GM10248 (cell line): Measurements from ENCODE around the gene EREG.

Experiments
- CTCF ChIA-PET: fragments of 300-600 bp; sonication (Branson Sonifier 250); formaldehyde crosslinking; extraction: SDS; loops from one replicate; lab custom pipeline; 2021; ENCODE audit warnings: antibody characterized with exemption; lab: Yijun Ruan, JAX
- POLR2A ChIA-PET: fragments of 350-650 bp; sonication (Branson Sonifier 250); formaldehyde crosslinking; extraction: SDS; loops from one replicate; lab custom pipeline; 2020; ENCODE audit warnings: antibody characterized with exemption; lab: Yijun Ruan, JAX
- DNase-seq: peaks from one replicate; pipeline ENCODE4 v3.0.0; 2012; ENCODE audit errors: extremely low spot score
- TF ChIP-seq, protein P1 (sequence below): IDR thresholded peaks from 2 replicates; pipeline ENCODE4 v1.5.1; 2012; ENCODE audit warnings: mild to moderate bottlenecking, low read depth; ENCODE audit errors: extremely low read depth, missing control alignments, control extremely low read depth

EREG gene

DNA sequence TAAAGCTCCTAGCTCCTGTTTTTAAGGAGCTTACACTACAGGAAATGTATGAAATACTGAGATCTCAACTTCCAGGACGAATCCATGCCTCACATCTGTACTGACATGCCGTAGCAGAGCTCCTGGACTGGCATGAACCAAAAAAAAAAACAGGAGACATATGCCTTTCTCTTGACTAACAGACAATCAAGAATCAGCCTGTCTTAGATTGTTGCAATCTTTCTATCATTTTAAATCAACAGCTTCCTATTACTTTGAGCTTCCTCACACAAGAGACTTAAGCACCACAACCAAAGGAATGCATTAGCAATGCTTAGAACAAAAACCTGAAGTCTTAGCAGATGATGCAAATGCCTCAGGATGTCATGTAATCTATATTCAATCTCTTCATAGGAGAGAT, 45.3 kb downstream of the EREG start:
- ChIA-PET POLR2A (no interaction called here), CTCF (interaction anchor here (1.0 to 1.2 kb wide), 2 partner anchors 10 to 11 kb away, joined by 3 to 4 read pairs; no protein-coding TSS in a partner anchor)
- TF ChIP-seq, protein P1, sequence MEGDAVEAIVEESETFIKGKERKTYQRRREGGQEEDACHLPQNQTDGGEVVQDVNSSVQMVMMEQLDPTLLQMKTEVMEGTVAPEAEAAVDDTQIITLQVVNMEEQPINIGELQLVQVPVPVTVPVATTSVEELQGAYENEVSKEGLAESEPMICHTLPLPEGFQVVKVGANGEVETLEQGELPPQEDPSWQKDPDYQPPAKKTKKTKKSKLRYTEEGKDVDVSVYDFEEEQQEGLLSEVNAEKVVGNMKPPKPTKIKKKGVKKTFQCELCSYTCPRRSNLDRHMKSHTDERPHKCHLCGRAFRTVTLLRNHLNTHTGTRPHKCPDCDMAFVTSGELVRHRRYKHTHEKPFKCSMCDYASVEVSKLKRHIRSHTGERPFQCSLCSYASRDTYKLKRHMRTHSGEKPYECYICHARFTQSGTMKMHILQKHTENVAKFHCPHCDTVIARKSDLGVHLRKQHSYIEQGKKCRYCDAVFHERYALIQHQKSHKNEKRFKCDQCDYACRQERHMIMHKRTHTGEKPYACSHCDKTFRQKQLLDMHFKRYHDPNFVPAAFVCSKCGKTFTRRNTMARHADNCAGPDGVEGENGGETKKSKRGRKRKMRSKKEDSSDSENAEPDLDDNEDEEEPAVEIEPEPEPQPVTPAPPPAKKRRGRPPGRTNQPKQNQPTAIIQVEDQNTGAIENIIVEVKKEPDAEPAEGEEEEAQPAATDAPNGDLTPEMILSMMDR = no peak

DNA sequence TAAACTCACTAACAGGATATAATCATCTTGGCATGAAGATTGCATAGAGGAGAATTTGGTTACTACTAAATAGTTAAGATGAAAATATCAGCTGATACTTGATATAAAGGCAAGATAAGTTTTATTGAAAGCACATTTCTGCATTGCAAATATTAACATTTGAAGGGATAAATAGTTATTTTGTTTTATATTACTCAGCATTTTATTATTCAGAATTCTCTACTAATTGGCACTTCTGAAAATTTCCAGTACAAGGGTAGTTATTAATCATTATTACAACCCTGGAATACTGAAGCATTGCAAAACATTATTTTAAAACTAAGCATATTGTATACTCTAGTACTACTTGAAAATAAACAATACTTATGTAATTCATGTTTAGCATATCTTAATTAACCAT, 47.3 kb downstream of the EREG start:
- TF ChIP-seq, protein P1 = no peak
- ChIA-PET CTCF (no interaction called here), POLR2A (no interaction called here)
- no peak for DNase-seq

More for the DNA sequence above, 45.3 kb downstream of the EREG start:
- DNase-seq = no peak

DNA sequence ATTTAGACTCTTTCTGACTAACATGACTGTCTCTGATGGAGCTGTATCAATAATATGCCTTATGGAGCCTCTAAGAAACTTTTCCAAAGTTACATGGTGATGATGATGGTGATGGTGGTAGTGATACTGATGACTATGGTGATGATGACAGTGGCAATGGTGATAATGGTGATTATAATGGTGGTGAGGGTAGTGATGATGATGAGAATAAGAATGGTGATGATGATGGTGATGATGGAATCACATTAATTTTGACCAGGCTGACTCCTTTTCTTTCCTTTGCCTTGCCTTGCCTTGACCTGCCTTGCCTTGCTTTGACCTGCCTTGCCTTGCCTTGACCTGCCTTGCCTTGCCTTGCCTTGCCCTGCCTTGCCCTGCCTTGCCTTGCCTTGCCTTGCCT, 48.3 kb downstream of the EREG start:
- CTCF ChIA-PET = no interaction called here
- TF ChIP-seq, protein P1 = no peak
- no peak for DNase-seq
- POLR2A ChIA-PET = no interaction called here

DNA sequence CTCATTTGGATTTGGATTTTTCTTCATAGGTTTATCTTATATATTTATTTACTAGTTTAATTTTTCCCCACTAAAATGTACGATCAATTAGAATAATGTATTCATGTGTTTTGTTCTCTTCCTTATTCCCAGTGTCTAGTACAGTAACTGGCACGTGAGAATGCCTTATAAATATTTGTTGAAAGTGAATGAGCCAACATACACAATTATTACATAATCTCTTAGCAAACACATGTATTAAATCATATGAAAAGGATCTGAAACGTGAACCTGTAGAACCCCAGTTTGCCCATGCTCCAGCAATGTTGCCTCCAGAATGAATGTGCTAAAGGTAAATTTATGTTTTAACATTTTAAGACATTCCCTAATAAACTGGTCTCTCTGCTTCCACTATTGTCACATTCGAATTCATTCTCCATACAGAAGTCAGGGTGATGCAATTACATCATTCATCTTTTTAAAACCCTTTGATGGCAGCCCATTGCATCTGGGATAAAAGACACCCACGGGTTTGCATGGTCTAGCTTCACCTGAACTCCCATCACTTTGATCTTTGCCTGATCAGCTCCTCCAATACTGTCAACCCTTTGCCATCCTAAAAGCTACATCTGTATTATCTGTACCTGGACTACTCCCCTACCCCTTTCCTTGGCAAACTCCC, 49.3 kb downstream of the EREG start:
- TF ChIP-seq, protein P1 = no peak

DNA sequence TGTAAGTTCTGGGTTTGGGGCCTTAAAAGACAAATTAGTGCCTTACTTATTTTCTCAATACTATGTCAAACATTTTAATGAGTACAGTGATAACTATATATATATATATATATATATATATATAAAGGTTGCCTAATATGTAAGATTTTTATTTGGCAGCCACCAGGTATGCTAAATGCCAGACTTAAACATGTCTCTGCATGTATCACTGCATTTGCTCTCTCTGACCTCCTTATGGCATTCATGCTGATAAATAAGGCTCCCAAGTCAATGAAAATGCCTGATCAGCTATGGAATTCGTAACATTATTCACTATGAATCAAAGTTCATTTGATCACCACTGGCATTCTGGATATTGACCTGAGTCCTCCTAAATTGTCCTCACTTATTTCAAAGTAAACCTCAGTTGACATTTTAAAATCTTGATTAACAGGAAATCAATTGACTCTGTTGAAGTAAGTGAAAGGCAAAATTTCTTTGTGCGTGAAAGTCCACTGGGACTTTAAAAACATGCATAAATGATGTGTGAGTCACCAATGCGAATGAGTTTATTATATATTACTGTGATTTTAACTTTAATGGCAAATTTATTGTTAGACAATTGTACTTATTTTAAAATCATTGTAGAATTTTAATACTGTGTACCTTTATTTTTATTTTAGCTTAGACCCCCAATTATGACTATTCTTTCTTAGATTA, 50.8 kb downstream of the EREG start:
- POLR2A ChIA-PET = no interaction called here
- TF ChIP-seq, protein P1 = no peak
- CTCF ChIA-PET = interaction anchor here (1.0 kb wide), 1 partner anchor 38 kb away, joined by 3 read pairs; no protein-coding TSS in a partner anchor
- no peak for DNase-seq

More for the DNA sequence above, 49.3 kb downstream of the EREG start:
- CTCF ChIA-PET = no interaction called here
- DNase-seq = no peak
- POLR2A ChIA-PET = no interaction called here

DNA sequence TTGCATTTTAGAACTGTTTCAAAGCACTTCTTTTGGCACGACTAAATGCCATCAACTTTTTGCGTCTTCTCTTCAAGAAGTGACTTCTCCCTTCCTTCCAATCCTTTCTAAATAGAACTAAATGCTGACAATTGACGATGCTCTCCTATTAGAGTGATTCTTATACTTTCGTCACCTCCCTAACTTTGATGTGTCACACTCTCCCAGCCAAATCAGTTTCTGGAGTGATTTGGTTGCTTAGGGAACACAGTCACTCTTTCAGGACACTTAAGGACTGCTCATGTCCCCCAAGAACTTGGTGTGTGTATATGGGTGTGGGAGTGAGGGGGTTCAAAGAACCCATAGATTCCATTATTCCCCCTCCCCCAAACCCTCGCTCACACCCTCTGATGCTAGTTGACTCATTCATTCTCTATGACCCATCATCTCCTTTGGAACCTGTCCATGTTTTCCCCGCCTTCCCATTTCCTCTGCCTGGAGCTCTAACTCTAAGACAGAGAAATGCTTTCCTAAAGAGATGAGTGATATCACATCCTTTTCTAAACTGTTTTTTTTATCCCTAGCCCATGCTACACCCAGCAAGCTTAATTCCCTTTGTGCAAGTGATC, 53.2 kb downstream of the EREG start:
- TF ChIP-seq, protein P1 = no peak
- ChIA-PET POLR2A (no interaction called here), CTCF (no interaction called here)
- no peak for DNase-seq
